HUES48 (cell line): ENCODE results near the gene RANBP3L.
"Not testable (repeated sequence)": the region's sequence is repeated elsewhere in the genome, so short reads cannot be mapped to it uniquely, and the experiment has no call there.

ENCODE experiments used
- H3K27ac ChIP-seq: one replicate; pipeline ENCODE4 v1.7.0; 2013; ENCODE audit warnings: low read depth, low read length, inconsistent platforms
- H3K27me3 ChIP-seq: 2 replicates; pipeline ENCODE4 v1.6.1; 2013; ENCODE audit warnings: mild to moderate bottlenecking, low read length; ENCODE audit not compliant: control insufficient read depth, insufficient read depth
- H3K36me3 ChIP-seq: 2 replicates; pipeline ENCODE4 v1.6.1; 2013; ENCODE audit warnings: low read length; ENCODE audit not compliant: control insufficient read depth, insufficient read depth
- H3K4me1 ChIP-seq: 2 replicates; pipeline ENCODE4 v1.6.1; 2013; ENCODE audit warnings: mild to moderate bottlenecking, low read length; ENCODE audit not compliant: control insufficient read depth, insufficient read depth
- H3K4me3 ChIP-seq: 2 replicates; pipeline ENCODE4 v1.5.1; 2013; ENCODE audit warnings: mild to moderate bottlenecking, low read depth, low read length
- H3K9ac ChIP-seq: 2 replicates; pipeline ENCODE4 v1.6.1; 2013; ENCODE audit warnings: mild to moderate bottlenecking, low read depth, low read length, moderate library complexity
- H3K9me3 ChIP-seq: 2 replicates; pipeline ENCODE4 v1.6.1; 2013; ENCODE audit warnings: low read length; ENCODE audit not compliant: control insufficient read depth, insufficient read depth

RANBP3L gene

GRCh38 chr5:36311956-36312355 is 10.3 kb upstream of the RANBP3L start:
- Histone ChIP-seq H3K9me3 (no peaks in the 10 kb centered on the region), H3K27ac (no peak overlapping the region), H3K4me3 (no peak overlapping the region), H3K27me3 (no peaks in the 10 kb centered on the region), H3K9ac (no peak overlapping the region), H3K36me3 (no peaks in the 10 kb centered on the region), H3K4me1 (no peaks in the 10 kb centered on the region)

- Histone ChIP-seq H3K27me3 (no peaks in the 10 kb centered on the region), H3K27ac (no peak overlapping the region), H3K9ac (no peak overlapping the region), H3K36me3 (no peaks in the 10 kb centered on the region), H3K4me1 (no peaks in the 10 kb centered on the region), H3K4me3 (no peak overlapping the region), H3K9me3 (no peaks in the 10 kb centered on the region)
These were observed 8.4 kb upstream of the RANBP3L start for GRCh38 chr5:36310138-36310537.

GRCh38 chr5:36305571-36306326 is 4.0 kb upstream of the RANBP3L start:
- no peak overlapping the region for H3K4me3 ChIP-seq
- no peak overlapping the region for H3K27ac ChIP-seq
- no peaks in the 10 kb centered on the region for H3K27me3 ChIP-seq
- no peaks in the 10 kb centered on the region for H3K9me3 ChIP-seq
- no peak overlapping the region for H3K9ac ChIP-seq
- H3K4me1 ChIP-seq: no peaks in the 10 kb centered on the region
- H3K36me3 ChIP-seq: no peaks in the 10 kb centered on the region

GRCh38 chr5:36304095-36304805 is 2.5 kb upstream of the RANBP3L start:
- no peaks in the 10 kb centered on the region for H3K9me3 ChIP-seq
- H3K27me3 ChIP-seq: no peaks in the 10 kb centered on the region
- no peaks in the 10 kb centered on the region for H3K36me3 ChIP-seq

GRCh38 chr5:36300927-36301540 is 668 bp downstream of the RANBP3L start:
- Histone ChIP-seq H3K4me3 (no peak overlapping the region), H3K9ac (no peak overlapping the region), H3K36me3 (no peaks in the 10 kb centered on the region), H3K27me3 (no peaks in the 10 kb centered on the region), H3K4me1 (no peaks in the 10 kb centered on the region), H3K27ac (no peak overlapping the region), H3K9me3 (no peaks in the 10 kb centered on the region)

More at GRCh38 chr5:36304095-36304805, 2.5 kb upstream of the RANBP3L start:
- no peak overlapping the region for H3K9ac ChIP-seq
- no peak overlapping the region for H3K27ac ChIP-seq
- no peak overlapping the region for H3K4me3 ChIP-seq
- no peaks in the 10 kb centered on the region for H3K4me1 ChIP-seq

GRCh38 chr5:36300191-36300926 is 1.3 kb downstream of the RANBP3L start:
- H3K4me1 ChIP-seq: no peaks in the 10 kb centered on the region
- H3K36me3 ChIP-seq: no peaks in the 10 kb centered on the region
- H3K27ac ChIP-seq: no peak overlapping the region
- no peaks in the 10 kb centered on the region for H3K9me3 ChIP-seq
- H3K4me3 ChIP-seq: no peak overlapping the region
- H3K27me3 ChIP-seq: no peaks in the 10 kb centered on the region
- no peak overlapping the region for H3K9ac ChIP-seq

- H3K36me3 ChIP-seq: no peaks in the 10 kb centered on the region
- H3K4me1 ChIP-seq: no peaks in the 10 kb centered on the region
- no peaks in the 10 kb centered on the region for H3K9me3 ChIP-seq
- H3K27ac ChIP-seq: no peak overlapping the region
- H3K9ac ChIP-seq: no peak overlapping the region
- no peak overlapping the region for H3K4me3 ChIP-seq
- no peaks in the 10 kb centered on the region for H3K27me3 ChIP-seq
These were observed 3.1 kb downstream of the RANBP3L start for GRCh38 chr5:36298552-36298951.

- H3K27me3 ChIP-seq: no peaks in the 10 kb centered on the region
- H3K4me3 ChIP-seq: no peak overlapping the region
- H3K36me3 ChIP-seq: no peaks in the 10 kb centered on the region
- no peaks in the 10 kb centered on the region for H3K4me1 ChIP-seq
- H3K9me3 ChIP-seq: no peaks in the 10 kb centered on the region
- H3K9ac ChIP-seq: no peak overlapping the region
- H3K27ac ChIP-seq: no peak overlapping the region
These were observed 4.0 kb downstream of the RANBP3L start for GRCh38 chr5:36297653-36298052.

GRCh38 chr5:36285837-36286615 is 15.7 kb downstream of the RANBP3L start:
- Histone ChIP-seq H3K36me3 (no peaks in the 10 kb centered on the region), H3K9me3 (no peaks in the 10 kb centered on the region), H3K4me1 (no peaks in the 10 kb centered on the region), H3K27ac (no peak overlapping the region), H3K4me3 (no peak overlapping the region), H3K27me3 (no peaks in the 10 kb centered on the region), H3K9ac (no peak overlapping the region)

GRCh38 chr5:36283775-36284174 is 17.9 kb downstream of the RANBP3L start:
- H3K27me3 ChIP-seq, H3K36me3 ChIP-seq, H3K4me1 ChIP-seq, H3K27ac ChIP-seq, H3K9ac ChIP-seq, H3K9me3 ChIP-seq, H3K4me3 ChIP-seq: not testable (repeated sequence)
